C4-2B (cell line): ENCODE results near the gene CCN2.

Experiments used
- CTCF ChIP-seq: fragments of 450-650 bp; conservative IDR thresholded peaks from 2 replicates; pipeline ENCODE4 v1.5.1; 2017; ENCODE audit warnings: mild to moderate bottlenecking
- ZFX ChIP-seq: fragments of 450-650 bp; IDR thresholded peaks from 2 replicates; pipeline ENCODE4 v1.6.1; 2017

- TF ChIP-seq CTCF (no peak), ZFX (no peak)
Measured at GRCh38 chr6:131998255-131998982, 47.2 kb upstream of the CCN2 start.
